ENCODE results near the gene CRYAB. TPM values are rescaled to one million over a fixed set of nuclear protein-coding genes. Genes with fewer than 3 reads are reported as not detected.
A peak's percentile ranks its signal among the peaks of the same experiment; 100 is the strongest.

CRYAB gene
- polyA plus RNA-seq, 1 of the 3 experiments (the other 2 are of a cell fraction), result 0.92 TPM

DNA sequence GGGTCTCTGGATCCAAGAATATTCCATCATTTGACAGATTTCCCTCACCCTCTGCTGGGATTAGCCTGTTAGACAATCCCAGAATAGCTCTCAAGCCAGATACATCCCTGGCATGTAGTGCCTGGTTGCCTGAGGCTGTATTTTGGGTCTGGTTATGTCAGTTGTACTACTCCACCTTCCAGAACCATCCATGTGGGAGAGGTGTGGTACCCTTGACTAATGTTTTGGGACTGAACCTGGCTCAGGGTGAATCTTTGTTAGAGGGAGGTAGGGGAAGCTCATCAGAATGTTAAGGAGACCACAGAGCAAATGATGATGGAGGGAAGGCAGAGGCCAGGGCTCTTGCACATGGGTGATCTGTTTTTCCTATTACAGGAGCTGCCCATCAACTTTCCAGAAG is 12.4 kb upstream of the CRYAB start:
- no peak overlapping the region for H3K4me2 ChIP-seq
- no peak overlapping the region for H3K4me3 ChIP-seq (ENCODE audit: low read depth in 2 of 2, low read length in 1 of 2)
- no peaks in the 10 kb centered on the region for H3K79me2 ChIP-seq (ENCODE audit: insufficient read depth)
- H3K9me2 ChIP-seq, result no peaks in the 10 kb centered on the region
- no peak for DNase-seq
- peaks cover 7 to 31% of the 10 kb centered on the region in 2 experiments for H3K4me1 ChIP-seq (ENCODE audit: control insufficient read depth in 1 of 2, insufficient read depth in 2 of 2, low read depth in 1 of 2, low read length in 1 of 2)
- H3K27ac ChIP-seq (ENCODE audit: low read depth in 2 of 2, low read length in 1 of 2), result peak overlapping the region in 1 of 2 experiments; percentile 66; a peak in 2 of 4 replicates
- peaks cover 21% of the 10 kb centered on the region for H3F3A ChIP-seq (replicated peaks; ENCODE audit: insufficient read depth)
- no peak for TF ChIP-seq TCF12 (IDR thresholded peaks at IDR 0.05)
- no peaks in the 10 kb centered on the region for H4K20me1 ChIP-seq (ENCODE audit: insufficient read depth)
- no peaks in the 10 kb centered on the region for H3K27me3 ChIP-seq (ENCODE audit: insufficient read depth)
- H2AFZ ChIP-seq (ENCODE audit: low read depth), result peak overlapping the region; percentile 68
- H3K9ac ChIP-seq, result 0 out of 2 replicates have a peak overlapping the region, but pooled peaks have one; percentile 30
- ChIA-PET CTCF (interaction anchor here (0.5 to 1.3 kb wide), 2 partner anchors 63 to 251 kb away, joined by 3 read pairs; partner anchors contain the start of gene BCO2), POLR2A (no interaction called here)
- no peaks in the 10 kb centered on the region for H3K36me3 ChIP-seq (replicated peaks in 1 of 2; ENCODE audit: control insufficient read depth in 1 of 2, insufficient read depth in 2 of 2, low read length in 1 of 2)
- H3K9me3 ChIP-seq, result no peaks in the 10 kb centered on the region

DNA sequence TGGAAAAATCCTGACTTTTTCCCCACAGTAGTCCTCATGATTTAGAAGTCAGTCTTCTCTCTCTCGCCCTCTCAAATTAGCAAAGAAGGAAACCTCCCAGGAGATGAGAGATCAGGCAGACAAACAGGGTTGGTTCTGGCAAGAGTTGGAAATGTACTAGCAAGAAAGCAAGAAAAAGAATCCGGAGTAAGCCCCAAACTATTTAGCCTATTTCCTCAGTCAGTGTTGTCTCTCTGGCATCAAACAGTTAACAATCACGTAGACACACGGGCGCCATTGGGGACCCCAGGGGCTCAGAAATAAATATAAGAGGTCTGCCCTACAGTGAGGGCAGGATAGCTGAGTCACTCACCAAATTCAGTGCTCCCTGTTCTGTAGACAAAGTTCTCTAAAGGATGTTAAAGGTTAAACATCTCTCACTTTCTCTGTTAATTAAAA is 11.8 kb upstream of the CRYAB start:
- H3K9me2 ChIP-seq, result no peaks in the 10 kb centered on the region
- H3K9me3 ChIP-seq, result no peaks in the 10 kb centered on the region
- peaks cover 20% of the 10 kb centered on the region for H3F3A ChIP-seq (replicated peaks; ENCODE audit: insufficient read depth)
- ChIA-PET POLR2A (no interaction called here), CTCF (interaction anchor here (1.3 kb wide), 1 partner anchor 252 kb away, joined by 3 read pairs; the partner anchor contains the start of gene BCO2)
- H3K4me2 ChIP-seq, result peak overlapping the region; percentile 63
- peaks cover 7 to 31% of the 10 kb centered on the region in 2 experiments for H3K4me1 ChIP-seq (ENCODE audit: control insufficient read depth in 1 of 2, insufficient read depth in 2 of 2, low read depth in 1 of 2, low read length in 1 of 2)
- no peaks in the 10 kb centered on the region for H3K79me2 ChIP-seq (ENCODE audit: insufficient read depth)
- H3K4me3 ChIP-seq (ENCODE audit: low read depth in 2 of 2, low read length in 1 of 2), result no peak overlapping the region
- H3K9ac ChIP-seq, result peak overlapping the region; percentile 30; the same call in 1 of the 2 replicates
- peak overlapping the region; percentile 68 for H2AFZ ChIP-seq (ENCODE audit: low read depth)
- H3K27ac ChIP-seq (ENCODE audit: low read depth in 2 of 2, low read length in 1 of 2), result peak overlapping the region in 1 of 2 experiments; percentile 66; a peak in 2 of 4 replicates
- WGBS (ENCODE audit: low lambda C conversion rate), result 58% methylated on average over 5 of the region's 5 CpGs
- no peaks in the 10 kb centered on the region for H3K36me3 ChIP-seq (replicated peaks in 1 of 2; ENCODE audit: control insufficient read depth in 1 of 2, insufficient read depth in 2 of 2, low read length in 1 of 2)
- H3K27me3 ChIP-seq (ENCODE audit: insufficient read depth), result no peaks in the 10 kb centered on the region
- DNase-seq, result no peak
- TF ChIP-seq YY1 (IDR thresholded peaks at IDR 0.05; ENCODE audit: low read depth) (no peak), GATA2 (CRISPR knock-in tag; IDR thresholded peaks at IDR 0.05) (no peak), ELF1 (IDR thresholded peaks at IDR 0.05) (no peak), POLR2AphosphoS5 (IDR thresholded peaks at IDR 0.05; ENCODE audit: low read depth, low read length) (no peak), RCOR1 (IDR thresholded peaks at IDR 0.05; ENCODE audit: low read length) (no peak), MEF2A (IDR thresholded peaks at IDR 0.05; ENCODE audit: borderline replicate concordance, low read depth) (no peak), RAD21 (IDR thresholded peaks at IDR 0.05; ENCODE audit: low read length) (no peak), TAF1 (IDR thresholded peaks at IDR 0.05; ENCODE audit: borderline replicate concordance, low read depth, low read length) (no peak)
- TF ChIP-seq, protein P1, sequence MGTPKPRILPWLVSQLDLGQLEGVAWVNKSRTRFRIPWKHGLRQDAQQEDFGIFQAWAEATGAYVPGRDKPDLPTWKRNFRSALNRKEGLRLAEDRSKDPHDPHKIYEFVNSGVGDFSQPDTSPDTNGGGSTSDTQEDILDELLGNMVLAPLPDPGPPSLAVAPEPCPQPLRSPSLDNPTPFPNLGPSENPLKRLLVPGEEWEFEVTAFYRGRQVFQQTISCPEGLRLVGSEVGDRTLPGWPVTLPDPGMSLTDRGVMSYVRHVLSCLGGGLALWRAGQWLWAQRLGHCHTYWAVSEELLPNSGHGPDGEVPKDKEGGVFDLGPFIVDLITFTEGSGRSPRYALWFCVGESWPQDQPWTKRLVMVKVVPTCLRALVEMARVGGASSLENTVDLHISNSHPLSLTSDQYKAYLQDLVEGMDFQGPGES (IDR thresholded peaks at IDR 0.05; ENCODE audit: low read depth, low read length), result no peak
- TF ChIP-seq, protein P2, sequence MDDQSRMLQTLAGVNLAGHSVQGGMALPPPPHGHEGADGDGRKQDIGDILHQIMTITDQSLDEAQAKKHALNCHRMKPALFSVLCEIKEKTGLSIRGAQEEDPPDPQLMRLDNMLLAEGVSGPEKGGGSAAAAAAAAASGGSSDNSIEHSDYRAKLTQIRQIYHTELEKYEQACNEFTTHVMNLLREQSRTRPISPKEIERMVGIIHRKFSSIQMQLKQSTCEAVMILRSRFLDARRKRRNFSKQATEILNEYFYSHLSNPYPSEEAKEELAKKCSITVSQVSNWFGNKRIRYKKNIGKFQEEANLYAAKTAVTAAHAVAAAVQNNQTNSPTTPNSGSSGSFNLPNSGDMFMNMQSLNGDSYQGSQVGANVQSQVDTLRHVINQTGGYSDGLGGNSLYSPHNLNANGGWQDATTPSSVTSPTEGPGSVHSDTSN (IDR thresholded peaks at IDR 0.05), result no peak
- H4K20me1 ChIP-seq (ENCODE audit: insufficient read depth), result no peaks in the 10 kb centered on the region
